BE2C (cell line): Measurements from ENCODE around the gene ARHGAP42.

Experiments used
- DNase-seq: peaks from one replicate; pipeline ENCODE4 v3.0.0-alpha.2; 2020
- H3K27me3 ChIP-seq: fragments of 250-450 bp; sonication (Bioruptor Pico); 2 replicates; pipeline ENCODE4 v1.5.1; 2020; ENCODE audit warnings: mild to moderate bottlenecking
- H3K36me3 ChIP-seq: fragments of 250-450 bp; sonication (Bioruptor Pico); 2 replicates; pipeline ENCODE4 v1.5.1; 2020; ENCODE audit warnings: mild to moderate bottlenecking
- H3K4me1 ChIP-seq: fragments of 250-450 bp; sonication (Bioruptor Pico); 2 replicates; pipeline ENCODE4 v1.5.1; 2020
- H3K4me3 ChIP-seq: 2 replicates; pipeline ENCODE4 v1.5.1; 2011; ENCODE audit warnings: low read depth, low read length
- H3K9me3 ChIP-seq: fragments of 250-450 bp; sonication (Bioruptor Pico); 2 replicates; pipeline ENCODE4 v1.5.1; 2020
- CTCF ChIP-seq: IDR thresholded peaks from 2 replicates; pipeline ENCODE4 v1.5.1; 2012; ENCODE audit warnings: mild to moderate bottlenecking, low read depth, low read length

Gene ARHGAP42

GRCh38 chr11:100675115-100675650, 11.9 kb upstream of the ARHGAP42 start:
- H3K27me3 ChIP-seq = no peaks in the 10 kb centered on the region
- no peak for TF ChIP-seq CTCF
- H3K4me1 ChIP-seq = peaks cover 12% of the 10 kb centered on the region
- H3K36me3 ChIP-seq = no peaks in the 10 kb centered on the region
- H3K9me3 ChIP-seq = no peaks in the 10 kb centered on the region
- DNase-seq = no peak
- no peak overlapping the region for H3K4me3 ChIP-seq

- no peaks in the 10 kb centered on the region for H3K9me3 ChIP-seq
- H3K36me3 ChIP-seq = no peaks in the 10 kb centered on the region
- no peak for DNase-seq
- H3K4me1 ChIP-seq = peaks cover 19% of the 10 kb centered on the region
- no peak for TF ChIP-seq CTCF
- H3K27me3 ChIP-seq = no peaks in the 10 kb centered on the region
- no peak overlapping the region for H3K4me3 ChIP-seq
Measured at GRCh38 chr11:100676901-100677300, 10.2 kb upstream of the ARHGAP42 start.

DNA sequence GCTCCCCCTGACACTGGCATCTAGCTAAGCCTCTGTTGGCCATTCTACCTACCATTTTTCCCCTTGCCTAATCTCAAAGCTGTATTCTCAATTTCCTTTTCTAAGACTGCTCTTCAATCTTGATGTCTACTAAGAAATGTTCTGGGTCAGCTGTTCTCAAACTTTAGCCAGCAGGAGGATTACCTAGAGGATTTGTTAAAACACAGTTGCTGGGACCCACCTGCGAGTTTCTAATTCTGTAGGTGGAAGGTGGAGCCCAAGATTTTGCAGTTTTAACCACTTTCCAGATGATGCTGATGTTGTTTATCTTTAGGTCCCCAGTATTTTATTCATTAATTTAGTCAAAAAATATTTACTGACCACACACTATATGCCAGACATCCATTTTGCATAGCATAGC, 9.3 kb upstream of the ARHGAP42 start:
- Histone ChIP-seq H3K36me3 (no peaks in the 10 kb centered on the region), H3K27me3 (no peaks in the 10 kb centered on the region), H3K4me3 (no peak overlapping the region), H3K9me3 (no peaks in the 10 kb centered on the region), H3K4me1 (peaks cover 14% of the 10 kb centered on the region)
- TF ChIP-seq CTCF = 0 out of 2 replicates have a peak, but pooled peaks have one; percentile 16
- DNase-seq = no peak

GRCh38 chr11:100680070-100680469, 7.0 kb upstream of the ARHGAP42 start:
- H3K9me3 ChIP-seq = no peaks in the 10 kb centered on the region
- H3K4me1 ChIP-seq = peaks cover 22% of the 10 kb centered on the region
- no peak for TF ChIP-seq CTCF
- no peaks in the 10 kb centered on the region for H3K27me3 ChIP-seq
- DNase-seq = peak; percentile 52
- no peaks in the 10 kb centered on the region for H3K36me3 ChIP-seq
- H3K4me3 ChIP-seq = peak overlapping the region; percentile 10; the same call in 1 of the 2 replicates

- Histone ChIP-seq H3K27me3 (no peaks in the 10 kb centered on the region), H3K4me3 (no peak overlapping the region), H3K9me3 (no peaks in the 10 kb centered on the region), H3K4me1 (peaks cover 24% of the 10 kb centered on the region), H3K36me3 (no peaks in the 10 kb centered on the region)
- TF ChIP-seq CTCF = no peak
- peak; percentile 34 for DNase-seq
Measured at GRCh38 chr11:100681064-100681502, 6.0 kb upstream of the ARHGAP42 start.

GRCh38 chr11:100682247-100682969, 4.7 kb upstream of the ARHGAP42 start:
- no peaks in the 10 kb centered on the region for H3K9me3 ChIP-seq
- H3K27me3 ChIP-seq = no peaks in the 10 kb centered on the region
- peaks cover 24% of the 10 kb centered on the region for H3K4me1 ChIP-seq
- no peak for DNase-seq
- peak; percentile 53 for TF ChIP-seq CTCF
- H3K36me3 ChIP-seq = no peaks in the 10 kb centered on the region
- no peak overlapping the region for H3K4me3 ChIP-seq
